ENCODE results near the gene NR6A1.

The NR6A1 gene

GRCh38 chr9:124593200-124593599 is 177.9 kb downstream of the NR6A1 start:
- no peaks in the 10 kb centered on the region for H3K4me1 Mint-ChIP-seq (ENCODE audit: low read depth)
- peaks cover 17% of the 10 kb centered on the region for H3K27me3 Mint-ChIP-seq
- H3K36me3 Mint-ChIP-seq: no peaks in the 10 kb centered on the region
- H3K4me3 Mint-ChIP-seq: no peak overlapping the region
- H3K9me3 Mint-ChIP-seq (ENCODE audit: low read depth): no peaks in the 10 kb centered on the region
- H3K27ac Mint-ChIP-seq: no peak overlapping the region

DNA sequence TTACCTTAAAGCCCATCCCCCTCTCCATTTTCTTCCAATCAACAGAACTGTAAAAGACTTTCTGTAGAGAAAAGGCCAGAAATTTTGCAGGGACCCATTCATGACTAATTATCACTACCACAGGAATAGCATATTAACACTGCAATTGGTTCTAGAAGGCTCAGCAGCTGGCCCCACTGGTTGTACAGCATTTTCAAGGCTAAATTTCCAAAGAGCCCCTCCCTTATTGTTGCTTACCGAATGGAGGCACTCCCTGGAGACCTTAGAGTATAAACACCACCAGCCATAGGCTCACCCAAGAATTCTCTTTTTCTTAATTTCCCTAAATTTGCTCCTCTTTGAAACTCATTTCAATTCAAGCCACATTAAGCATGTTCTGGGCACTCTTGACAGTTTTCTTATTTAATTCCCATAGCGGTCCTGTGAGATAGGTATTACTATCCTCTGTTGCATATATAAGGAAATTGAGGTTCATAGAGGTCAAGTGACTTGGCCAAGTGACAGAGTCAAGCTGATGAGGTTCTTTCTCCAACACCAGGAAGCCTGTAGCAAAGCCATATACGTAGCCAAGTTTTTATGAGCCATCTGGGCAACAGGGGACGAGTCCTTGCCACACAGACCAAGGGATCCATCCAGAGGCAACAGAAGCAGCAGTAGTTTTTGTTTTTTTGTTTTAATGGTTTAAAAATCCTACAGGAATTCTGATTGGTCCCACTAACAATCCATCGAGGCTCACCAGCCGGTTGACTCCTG is 180.0 kb downstream of the NR6A1 start:
- H3K4me1 Mint-ChIP-seq (ENCODE audit: low read depth): no peaks in the 10 kb centered on the region
- H3K9me3 Mint-ChIP-seq (ENCODE audit: low read depth): no peaks in the 10 kb centered on the region
- H3K4me3 Mint-ChIP-seq: no peak overlapping the region
- no peak overlapping the region for H3K27ac Mint-ChIP-seq
- peaks cover 12% of the 10 kb centered on the region for H3K27me3 Mint-ChIP-seq
- no peaks in the 10 kb centered on the region for H3K36me3 Mint-ChIP-seq

GRCh38 chr9:124584631-124585030 is 186.5 kb downstream of the NR6A1 start:
- H3K27me3 Mint-ChIP-seq: no peaks in the 10 kb centered on the region
- no peak overlapping the region for H3K27ac Mint-ChIP-seq
- H3K9me3 Mint-ChIP-seq (ENCODE audit: low read depth): no peaks in the 10 kb centered on the region
- H3K4me1 Mint-ChIP-seq (ENCODE audit: low read depth): no peaks in the 10 kb centered on the region
- no peaks in the 10 kb centered on the region for H3K36me3 Mint-ChIP-seq
- H3K4me3 Mint-ChIP-seq: no peak overlapping the region

- Mint-ChIP-seq H3K27me3 (peaks cover 2% of the 10 kb centered on the region), H3K4me3 (no peak overlapping the region), H3K36me3 (no peaks in the 10 kb centered on the region), H3K27ac (no peak overlapping the region), H3K9me3 (ENCODE audit: low read depth) (no peaks in the 10 kb centered on the region), H3K4me1 (ENCODE audit: low read depth) (no peaks in the 10 kb centered on the region)
Observed at GRCh38 chr9:124583134-124583533, 188.0 kb downstream of the NR6A1 start.

DNA sequence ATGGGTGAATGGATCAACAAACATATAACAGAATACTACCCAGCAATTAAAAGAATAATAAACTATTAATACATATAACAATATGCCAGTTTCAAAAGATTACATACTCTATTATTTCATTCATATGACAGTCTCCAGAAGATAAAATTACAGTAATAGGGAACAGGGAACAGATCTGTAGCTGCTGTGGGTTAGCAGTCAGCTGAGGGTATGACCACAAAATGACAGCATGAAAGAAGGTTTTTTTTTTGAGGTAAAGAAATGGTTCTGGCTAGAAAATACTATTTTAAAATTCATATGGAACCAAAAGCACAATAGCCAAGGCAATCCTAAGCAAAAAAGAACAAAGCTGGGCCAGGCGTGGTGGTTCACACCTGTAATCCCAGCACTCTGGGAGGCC is 190.9 kb downstream of the NR6A1 start:
- H3K9me3 Mint-ChIP-seq (ENCODE audit: low read depth): no peaks in the 10 kb centered on the region
- no peak overlapping the region for H3K27ac Mint-ChIP-seq
- H3K4me3 Mint-ChIP-seq: no peak overlapping the region
- H3K36me3 Mint-ChIP-seq: no peaks in the 10 kb centered on the region
- no peaks in the 10 kb centered on the region for H3K4me1 Mint-ChIP-seq (ENCODE audit: low read depth)
- peaks cover 5% of the 10 kb centered on the region for H3K27me3 Mint-ChIP-seq

DNA sequence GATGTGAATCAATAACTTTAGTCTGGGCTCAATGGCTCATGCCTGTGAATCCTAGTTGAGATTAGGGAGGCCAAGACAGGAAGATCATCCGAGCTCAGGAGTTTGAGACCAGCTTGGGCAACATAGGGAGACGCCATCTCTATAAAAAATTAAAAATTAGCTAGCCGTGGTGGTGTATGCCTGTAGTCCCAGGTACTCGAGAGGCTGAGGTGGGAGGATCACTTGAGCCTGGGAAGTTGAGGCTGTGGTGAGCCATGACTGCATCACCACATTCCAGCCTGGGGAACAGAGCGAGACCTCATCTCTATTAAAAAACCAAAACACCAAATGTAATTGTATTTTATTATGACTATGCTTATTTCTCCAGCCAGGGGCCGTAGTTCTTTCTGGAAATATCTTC is 194.4 kb downstream of the NR6A1 start:
- Mint-ChIP-seq H3K4me1 (ENCODE audit: low read depth) (no peaks in the 10 kb centered on the region), H3K36me3 (no peaks in the 10 kb centered on the region), H3K9me3 (ENCODE audit: low read depth) (no peaks in the 10 kb centered on the region), H3K27me3 (peaks cover 8% of the 10 kb centered on the region), H3K4me3 (no peak overlapping the region), H3K27ac (no peak overlapping the region)

- Mint-ChIP-seq H3K27ac (no peak overlapping the region), H3K9me3 (ENCODE audit: low read depth) (no peaks in the 10 kb centered on the region), H3K4me3 (no peak overlapping the region), H3K27me3 (peaks cover 11% of the 10 kb centered on the region), H3K4me1 (ENCODE audit: low read depth) (no peaks in the 10 kb centered on the region), H3K36me3 (no peaks in the 10 kb centered on the region)
Observed at GRCh38 chr9:124574534-124575375, 196.4 kb downstream of the NR6A1 start.

DNA sequence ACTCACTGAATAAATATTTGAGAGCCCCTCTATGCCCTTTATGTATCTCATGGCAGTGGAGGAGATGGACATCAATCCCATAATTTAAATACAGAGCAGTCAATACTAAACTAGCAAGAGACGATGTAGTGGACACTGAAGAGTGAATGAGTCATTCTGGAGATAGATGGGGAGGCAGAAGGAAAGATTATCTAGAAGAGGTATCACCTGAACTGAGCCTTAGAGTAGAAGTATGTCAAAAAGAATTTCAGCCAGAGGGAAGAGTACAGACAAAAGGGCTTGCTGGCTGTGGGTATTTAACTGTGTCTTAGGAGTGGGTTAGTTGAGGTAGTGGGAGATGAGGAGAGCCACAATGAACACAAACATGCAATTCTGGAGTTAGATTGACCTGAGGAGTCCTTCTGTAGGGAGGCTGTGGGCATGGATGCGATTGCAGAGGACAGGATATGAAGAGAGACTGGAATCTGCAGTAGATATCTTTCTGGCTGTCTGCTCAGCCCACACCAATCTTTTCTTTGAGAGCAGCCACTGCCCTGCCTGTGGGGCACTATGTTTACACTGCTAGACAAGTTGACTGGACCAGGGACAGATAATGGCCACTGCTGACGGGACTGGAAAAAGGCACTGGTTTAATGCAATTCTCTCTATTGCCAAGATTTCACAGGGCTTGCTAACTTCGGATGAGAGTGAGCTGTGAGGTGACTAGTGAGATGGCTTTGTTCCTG is 200.0 kb downstream of the NR6A1 start:
- no peaks in the 10 kb centered on the region for H3K4me1 Mint-ChIP-seq (ENCODE audit: low read depth)
- peaks cover 9% of the 10 kb centered on the region for H3K27me3 Mint-ChIP-seq
- no peak overlapping the region for H3K27ac Mint-ChIP-seq
- no peaks in the 10 kb centered on the region for H3K9me3 Mint-ChIP-seq (ENCODE audit: low read depth)
- H3K36me3 Mint-ChIP-seq: no peaks in the 10 kb centered on the region
- H3K4me3 Mint-ChIP-seq: no peak overlapping the region

GRCh38 chr9:124569942-124570341 is 201.2 kb downstream of the NR6A1 start:
- Mint-ChIP-seq H3K27ac (no peak overlapping the region), H3K36me3 (no peaks in the 10 kb centered on the region), H3K4me1 (ENCODE audit: low read depth) (no peaks in the 10 kb centered on the region), H3K4me3 (no peak overlapping the region), H3K27me3 (peaks cover 8% of the 10 kb centered on the region), H3K9me3 (ENCODE audit: low read depth) (no peaks in the 10 kb centered on the region)

GRCh38 chr9:124567362-124567761 is 203.7 kb downstream of the NR6A1 start:
- Mint-ChIP-seq H3K9me3 (ENCODE audit: low read depth) (no peaks in the 10 kb centered on the region), H3K27me3 (peaks cover 8% of the 10 kb centered on the region), H3K27ac (no peak overlapping the region), H3K4me3 (no peak overlapping the region), H3K4me1 (ENCODE audit: low read depth) (no peaks in the 10 kb centered on the region), H3K36me3 (no peaks in the 10 kb centered on the region)

GRCh38 chr9:124562328-124562727 is 208.8 kb downstream of the NR6A1 start:
- Mint-ChIP-seq H3K4me3 (no peak overlapping the region), H3K4me1 (ENCODE audit: low read depth) (no peaks in the 10 kb centered on the region), H3K36me3 (no peaks in the 10 kb centered on the region), H3K27me3 (peaks cover 7% of the 10 kb centered on the region), H3K27ac (no peak overlapping the region), H3K9me3 (ENCODE audit: low read depth) (no peaks in the 10 kb centered on the region)

GRCh38 chr9:124559871-124560270 is 211.2 kb downstream of the NR6A1 start:
- Mint-ChIP-seq H3K36me3 (no peaks in the 10 kb centered on the region), H3K4me1 (ENCODE audit: low read depth) (no peaks in the 10 kb centered on the region), H3K4me3 (no peak overlapping the region), H3K9me3 (ENCODE audit: low read depth) (no peaks in the 10 kb centered on the region), H3K27me3 (peaks cover 6% of the 10 kb centered on the region), H3K27ac (no peak overlapping the region)

GRCh38 chr9:124558777-124559470 is 212.2 kb downstream of the NR6A1 start:
- no peaks in the 10 kb centered on the region for H3K36me3 Mint-ChIP-seq
- H3K4me1 Mint-ChIP-seq (ENCODE audit: low read depth): no peaks in the 10 kb centered on the region
- H3K27me3 Mint-ChIP-seq: peaks cover 6% of the 10 kb centered on the region
- no peak overlapping the region for H3K27ac Mint-ChIP-seq
- H3K9me3 Mint-ChIP-seq (ENCODE audit: low read depth): no peaks in the 10 kb centered on the region
- H3K4me3 Mint-ChIP-seq: no peak overlapping the region

GRCh38 chr9:124557895-124558294 is 213.2 kb downstream of the NR6A1 start:
- Mint-ChIP-seq H3K27ac (no peak overlapping the region), H3K4me3 (no peak overlapping the region), H3K4me1 (ENCODE audit: low read depth) (no peaks in the 10 kb centered on the region), H3K9me3 (ENCODE audit: low read depth) (no peaks in the 10 kb centered on the region), H3K36me3 (no peaks in the 10 kb centered on the region), H3K27me3 (peaks cover 5% of the 10 kb centered on the region)

GRCh38 chr9:124555043-124555442 is 216.1 kb downstream of the NR6A1 start:
- Mint-ChIP-seq H3K4me3 (no peak overlapping the region), H3K9me3 (ENCODE audit: low read depth) (no peaks in the 10 kb centered on the region), H3K27ac (no peak overlapping the region), H3K27me3 (peaks cover 3% of the 10 kb centered on the region), H3K36me3 (no peaks in the 10 kb centered on the region), H3K4me1 (ENCODE audit: low read depth) (no peaks in the 10 kb centered on the region)

Data from activated naive CD8-positive, alpha-beta T cell (primary cell).